Left lobe of liver (tissue), 2 donors: Measurements from ENCODE around the gene CCDC88C. TPM values are rescaled to one million over a fixed set of nuclear protein-coding genes. Genes with fewer than 3 reads are reported as not detected.

Experiments
- ATAC-seq: fragments of 200-7000 bp; cut with Tn5 transposase; one replicate; pipeline ENCODE4 v1.9.1; 2020; ENCODE audit warnings: mild to moderate bottlenecking, moderate library complexity
- DNase-seq: peaks from one replicate; pipeline ENCODE4 v3.0.0-alpha.2; 2020; ENCODE audit warnings: low spot score
- total RNA-seq: library from RNA; stranded (reverse); gene quantifications from one replicate; pipeline ENCODE4 v1.2.1, GENCODE V29; 2021
- donor health status: DM: no; HTN: no; CAD: no; lungs with moderate emphysema.
- donor health status: DM: no; HTN: yes; CAD: no.

The CCDC88C gene
- total RNA-seq, 1 donor from 2014 or later: 4.1 TPM

- DNase-seq: no peak
- ATAC-seq: no peak
Observed at GRCh38 chr14:91293281-91293680, 124.3 kb downstream of the CCDC88C start.

GRCh38 chr14:91292491-91292890 is 125.1 kb downstream of the CCDC88C start:
- ATAC-seq (no peak), DNase-seq (no peak)

- DNase-seq (no peak), ATAC-seq (no peak)
Observed at GRCh38 chr14:91291786-91292405, 125.7 kb downstream of the CCDC88C start.

- ATAC-seq (no peak), DNase-seq (no peak)
Observed at GRCh38 chr14:91290986-91291385, 126.6 kb downstream of the CCDC88C start.

GRCh38 chr14:91289464-91289863 is 128.2 kb downstream of the CCDC88C start:
- ATAC-seq (no peak), DNase-seq (no peak)

- ATAC-seq: no peak
- no peak for DNase-seq
Observed at GRCh38 chr14:91288876-91289275, 128.7 kb downstream of the CCDC88C start.

- peak; percentile 97 for ATAC-seq
- peak; percentile 74 for DNase-seq
Observed at GRCh38 chr14:91286530-91286937, 131.1 kb downstream of the CCDC88C start.

GRCh38 chr14:91284791-91285548 is 132.7 kb downstream of the CCDC88C start:
- ATAC-seq: no peak
- DNase-seq: no peak

GRCh38 chr14:91284146-91284790 is 133.4 kb downstream of the CCDC88C start:
- no peak for DNase-seq
- no peak for ATAC-seq

- ATAC-seq: no peak
- DNase-seq: no peak
Observed at GRCh38 chr14:91283666-91284065, 134.0 kb downstream of the CCDC88C start.

- DNase-seq (no peak), ATAC-seq (no peak)
Observed at GRCh38 chr14:91282954-91283645, 134.5 kb downstream of the CCDC88C start.

- ATAC-seq: no peak
Observed at GRCh38 chr14:91281346-91281745, 136.3 kb downstream of the CCDC88C start.

GRCh38 chr14:91280129-91280528 is 137.5 kb downstream of the CCDC88C start:
- ATAC-seq: no peak
- DNase-seq: no peak

More at GRCh38 chr14:91281346-91281745, 136.3 kb downstream of the CCDC88C start:
- no peak for DNase-seq

- ATAC-seq: no peak
- DNase-seq: no peak
Observed at GRCh38 chr14:91279354-91279753, 138.3 kb downstream of the CCDC88C start.

GRCh38 chr14:91278383-91278715 is 139.3 kb downstream of the CCDC88C start:
- DNase-seq (no peak), ATAC-seq (no peak)

- no peak for ATAC-seq
- DNase-seq: no peak
Observed at GRCh38 chr14:91277546-91278382, 139.9 kb downstream of the CCDC88C start.

GRCh38 chr14:91274796-91275195 is 142.8 kb downstream of the CCDC88C start:
- ATAC-seq (no peak), DNase-seq (no peak)

GRCh38 chr14:91273885-91274273 is 143.7 kb downstream of the CCDC88C start:
- DNase-seq (no peak), ATAC-seq (no peak)

- no peak for ATAC-seq
- no peak for DNase-seq
Observed at GRCh38 chr14:91273273-91273884, 144.2 kb downstream of the CCDC88C start.
